Measurements from ENCODE around the gene DDX51.

- TF ChIP-seq CTCF (conservative IDR thresholded peaks at IDR 0.05): no peak; the same call in 1 of the 2 replicates
- no peak for TF ChIP-seq ZFX (IDR thresholded peaks at IDR 0.05)
Observed at GRCh38 chr12:132163911-132164288, 19.8 kb upstream of the DDX51 start.
